GM19025 (cell line): ENCODE measurements around the gene STARD7.
"Not testable (repeated sequence)": the region's sequence is repeated elsewhere in the genome, so short reads cannot be mapped to it uniquely, and the experiment has no call there.

Source experiments
- ATAC-seq: cut with Tn5 transposase; IDR thresholded peaks from one replicate; pipeline ENCODE4 v1.9.1; 2021; ENCODE audit warnings: mild to moderate bottlenecking, low read depth, moderate library complexity; ENCODE audit not compliant: unreplicated experiment

Gene STARD7

GRCh38 chr2:96236882-96237281, 28.3 kb upstream of the STARD7 start:
- ATAC-seq: no peak

DNA sequence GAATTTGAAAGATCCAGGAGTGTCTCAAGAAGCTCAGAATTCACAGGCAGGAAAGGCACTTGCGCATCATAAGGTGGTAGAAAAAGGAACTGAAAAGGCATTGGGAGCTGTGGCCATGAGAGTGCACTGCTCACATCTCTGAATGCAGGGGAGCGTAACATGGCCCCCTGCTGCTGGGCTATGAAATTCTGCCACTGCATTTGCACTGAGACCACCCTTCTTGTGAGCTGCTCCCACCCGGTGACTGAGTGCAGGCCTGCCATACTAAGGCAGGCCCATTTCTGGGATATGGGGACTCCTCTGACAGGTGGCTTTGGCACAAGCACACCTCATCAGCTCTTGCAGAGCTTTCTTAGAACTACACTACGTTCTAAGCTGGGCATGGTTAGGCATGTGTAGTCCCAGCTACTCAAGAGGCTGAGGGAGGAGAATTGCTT, 25.3 kb upstream of the STARD7 start:
- ATAC-seq: peak; percentile 88

DNA sequence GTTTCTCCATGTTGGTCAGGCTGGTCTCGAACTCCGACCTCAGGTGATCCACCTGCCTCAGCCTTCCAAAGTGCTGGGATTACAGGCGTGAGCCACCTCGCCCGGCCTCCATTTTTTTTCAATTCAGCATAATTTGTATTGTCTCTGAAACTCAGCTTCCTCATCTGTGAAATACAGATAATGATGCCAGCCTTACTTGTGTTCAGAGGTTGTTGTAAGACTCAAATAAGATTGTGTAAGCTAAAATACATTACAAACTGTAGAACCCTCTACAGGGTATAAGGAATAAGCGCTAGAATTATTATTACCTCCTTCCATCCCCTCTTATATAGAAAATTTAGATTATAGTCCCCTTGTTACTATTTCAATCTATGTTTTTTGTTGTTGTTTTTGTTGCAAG, 24.8 kb upstream of the STARD7 start:
- ATAC-seq: no peak

DNA sequence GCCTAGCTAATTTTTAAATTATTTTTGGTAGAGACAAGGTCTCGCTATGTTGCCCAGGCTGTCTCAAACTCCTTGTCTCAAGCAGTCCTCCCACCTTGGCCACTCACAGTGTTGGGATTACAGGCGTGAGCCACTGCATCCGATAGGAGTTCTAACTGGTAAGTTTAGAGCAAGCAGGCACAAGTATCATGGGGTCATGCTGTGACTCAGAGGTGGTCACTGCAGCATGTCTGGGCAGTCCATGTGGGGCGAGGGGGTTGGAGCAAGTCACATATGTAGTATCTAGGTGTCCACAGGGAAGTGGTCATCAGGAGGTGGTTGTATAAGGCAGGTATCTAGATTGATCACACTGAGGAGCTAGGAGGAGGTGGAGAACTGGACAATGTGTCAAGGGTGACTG, 22.7 kb upstream of the STARD7 start:
- ATAC-seq: no peak

DNA sequence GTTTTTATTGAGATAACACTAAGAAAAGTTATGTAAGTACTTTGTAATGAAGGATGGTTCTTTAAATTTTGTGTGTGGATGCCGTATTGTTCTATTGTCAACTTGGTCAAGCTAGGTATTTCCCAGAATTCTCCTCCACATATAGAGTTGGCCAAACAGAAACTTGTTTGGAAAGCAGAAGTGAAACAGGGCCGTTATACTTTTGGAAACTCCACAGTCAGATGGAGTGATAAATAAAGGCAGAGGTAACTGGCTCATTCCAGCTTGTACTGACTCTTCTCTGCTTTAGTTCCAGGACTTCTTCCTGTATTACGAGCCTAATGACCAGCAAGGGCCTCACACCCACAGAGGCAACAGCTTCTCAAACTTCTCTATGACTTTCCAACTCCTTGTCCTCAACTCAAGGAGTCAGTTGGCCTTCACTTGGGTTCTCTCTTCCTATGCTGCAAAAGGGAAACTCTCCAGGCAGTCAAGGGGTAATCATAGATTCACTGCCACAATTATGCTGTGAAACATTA, 16.4 kb upstream of the STARD7 start:
- no peak for ATAC-seq

- ATAC-seq: not testable (repeated sequence)
These were observed 12.5 kb upstream of the STARD7 start for GRCh38 chr2:96221106-96221505.

- not testable (repeated sequence) for ATAC-seq
These were observed 11.3 kb upstream of the STARD7 start for GRCh38 chr2:96219959-96220358.

DNA sequence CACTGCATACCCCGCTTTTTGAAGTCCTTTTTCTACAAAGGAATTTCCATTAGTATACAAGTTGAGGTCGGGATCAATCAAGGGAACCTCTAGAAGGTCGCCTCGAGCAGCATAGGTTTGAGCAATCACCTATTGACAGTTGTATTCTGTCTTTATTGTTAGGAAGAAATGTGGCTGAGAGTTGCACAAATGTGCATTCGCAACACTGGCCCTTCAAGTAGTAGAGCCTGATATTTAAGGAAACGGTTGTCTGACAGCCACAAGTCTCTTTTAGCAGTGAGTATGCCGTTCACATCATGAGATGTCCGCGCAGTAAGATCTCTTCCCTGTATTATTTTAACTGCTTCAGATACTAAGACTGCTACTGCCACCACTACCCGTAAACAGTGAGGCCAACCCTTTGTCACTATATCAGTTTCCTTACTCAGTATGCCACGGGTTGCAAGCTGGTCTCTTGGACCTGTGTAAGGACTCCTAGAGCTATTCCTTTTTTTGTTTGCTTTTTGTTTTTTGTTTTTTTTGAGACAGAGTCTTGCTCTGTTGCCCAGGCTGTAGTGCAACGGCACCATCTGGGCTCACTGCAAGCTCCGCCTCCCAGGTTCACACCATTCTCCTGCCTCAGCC, 10.0 kb upstream of the STARD7 start:
- ATAC-seq: no peak

GRCh38 chr2:96214554-96214953, 5.9 kb upstream of the STARD7 start:
- no peak for ATAC-seq

DNA sequence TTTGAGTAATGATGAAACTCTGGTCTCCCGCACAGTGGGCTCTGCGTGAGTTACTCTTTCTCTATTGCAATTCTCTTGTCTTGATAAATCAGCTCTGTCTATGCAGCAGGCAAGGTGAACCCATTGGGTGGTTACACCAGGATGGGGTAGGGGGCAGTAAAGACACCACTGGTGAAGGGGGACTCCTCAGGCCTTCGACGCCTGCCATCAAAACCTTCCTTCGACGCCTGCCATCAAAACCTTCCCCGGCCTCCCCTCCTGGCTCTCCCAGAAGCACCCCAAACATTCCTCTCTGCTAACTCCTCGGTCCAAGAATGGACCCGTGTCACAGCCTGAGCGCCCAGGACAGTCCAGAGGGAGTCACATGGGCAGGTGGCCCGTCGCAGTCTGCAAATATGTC, 4.8 kb upstream of the STARD7 start:
- no peak for ATAC-seq

GRCh38 chr2:96212339-96212738, 3.7 kb upstream of the STARD7 start:
- no peak for ATAC-seq

- ATAC-seq: no peak
These were observed 1.1 kb upstream of the STARD7 start for GRCh38 chr2:96209729-96210085.

DNA sequence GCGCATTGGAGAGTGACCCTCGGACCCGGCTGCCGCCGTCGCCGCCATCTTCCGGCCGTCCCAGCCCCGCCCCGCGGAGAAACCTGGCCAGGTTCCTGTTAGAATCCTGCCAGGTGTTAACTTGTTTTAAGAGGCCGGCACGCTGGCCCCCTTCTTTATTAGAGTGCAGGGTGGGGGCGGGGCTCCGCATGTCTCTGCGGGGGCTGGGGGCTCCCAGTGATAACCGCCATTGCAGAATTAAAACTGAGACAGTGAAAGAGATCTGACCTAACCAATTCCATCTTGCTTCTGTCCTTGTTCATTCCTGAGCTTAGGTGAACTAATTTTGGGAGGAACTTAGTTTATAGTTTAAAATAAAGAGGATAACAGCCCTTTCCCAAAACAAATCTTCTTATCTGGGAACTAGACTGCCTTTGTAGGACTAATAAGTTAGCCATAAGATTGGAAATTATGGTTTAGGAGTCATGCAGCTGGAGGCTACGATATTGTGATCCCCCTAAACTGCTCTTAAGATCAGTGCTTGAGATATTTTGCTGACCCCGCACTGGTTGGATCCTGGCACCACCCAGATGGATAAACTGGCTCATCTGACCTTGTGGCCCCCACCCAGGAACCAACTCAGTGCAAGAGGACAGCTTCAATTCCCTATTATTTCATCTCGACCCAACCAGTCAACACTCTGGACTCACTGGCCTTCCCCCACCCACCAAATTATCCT, 543 bp upstream of the STARD7 start:
- no peak for ATAC-seq

DNA sequence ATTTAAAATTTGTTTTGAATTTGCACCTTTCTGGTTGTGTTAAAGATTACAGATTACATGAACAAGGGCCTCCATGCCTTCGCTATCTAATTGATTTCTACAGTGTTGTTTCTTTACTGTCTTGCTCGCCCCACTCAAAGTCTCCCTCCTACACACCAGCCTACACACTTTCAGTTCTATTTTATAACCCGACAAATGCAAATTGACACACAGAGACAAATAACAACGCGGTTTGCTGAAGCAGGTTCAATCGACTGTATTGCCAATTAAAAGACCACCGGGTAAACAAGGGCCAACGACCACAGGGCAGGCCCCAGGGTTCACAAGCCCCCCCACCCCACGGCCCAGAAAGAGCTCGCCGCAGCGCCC, 869 bp downstream of the STARD7 start:
- no peak for ATAC-seq

- ATAC-seq: no peak
These were observed 1.4 kb downstream of the STARD7 start for GRCh38 chr2:96207073-96207773.

GRCh38 chr2:96205888-96206287, 2.7 kb downstream of the STARD7 start:
- ATAC-seq: no peak

DNA sequence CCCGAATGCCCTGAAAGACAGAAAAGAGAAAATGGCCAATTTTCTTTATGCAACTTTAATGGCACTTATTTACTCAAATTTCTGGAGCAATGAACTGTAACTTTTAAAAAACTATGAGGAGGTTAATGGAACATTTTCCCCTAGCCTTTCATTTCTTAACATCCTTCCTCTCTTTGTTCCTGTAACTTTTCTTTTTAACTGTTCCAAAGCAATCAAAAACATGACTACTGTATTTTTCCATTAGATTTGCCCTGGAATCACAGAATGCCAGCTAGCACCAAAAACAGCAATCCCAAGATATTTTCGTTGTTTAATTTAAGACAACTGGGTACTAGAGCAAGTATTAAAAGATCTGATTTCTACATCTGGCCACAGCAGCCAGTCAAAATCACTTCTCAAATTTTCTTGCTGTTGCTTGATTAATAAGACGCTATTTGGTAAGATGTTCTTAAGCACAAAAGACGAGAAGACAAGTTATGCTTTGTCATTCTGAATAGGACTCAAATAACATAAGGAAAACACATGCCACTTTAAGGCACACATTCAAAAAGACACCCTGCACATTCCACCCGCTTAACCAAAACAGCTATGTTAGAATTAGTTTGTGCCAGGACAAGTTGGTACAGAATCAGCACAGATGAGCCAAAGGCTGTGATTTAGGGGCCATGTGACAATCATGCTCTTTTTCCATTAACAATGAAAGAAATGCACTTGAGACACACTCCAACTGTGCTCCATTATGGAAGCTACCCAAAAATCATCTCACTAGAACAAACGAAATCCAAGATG, 3.6 kb downstream of the STARD7 start:
- ATAC-seq: no peak

DNA sequence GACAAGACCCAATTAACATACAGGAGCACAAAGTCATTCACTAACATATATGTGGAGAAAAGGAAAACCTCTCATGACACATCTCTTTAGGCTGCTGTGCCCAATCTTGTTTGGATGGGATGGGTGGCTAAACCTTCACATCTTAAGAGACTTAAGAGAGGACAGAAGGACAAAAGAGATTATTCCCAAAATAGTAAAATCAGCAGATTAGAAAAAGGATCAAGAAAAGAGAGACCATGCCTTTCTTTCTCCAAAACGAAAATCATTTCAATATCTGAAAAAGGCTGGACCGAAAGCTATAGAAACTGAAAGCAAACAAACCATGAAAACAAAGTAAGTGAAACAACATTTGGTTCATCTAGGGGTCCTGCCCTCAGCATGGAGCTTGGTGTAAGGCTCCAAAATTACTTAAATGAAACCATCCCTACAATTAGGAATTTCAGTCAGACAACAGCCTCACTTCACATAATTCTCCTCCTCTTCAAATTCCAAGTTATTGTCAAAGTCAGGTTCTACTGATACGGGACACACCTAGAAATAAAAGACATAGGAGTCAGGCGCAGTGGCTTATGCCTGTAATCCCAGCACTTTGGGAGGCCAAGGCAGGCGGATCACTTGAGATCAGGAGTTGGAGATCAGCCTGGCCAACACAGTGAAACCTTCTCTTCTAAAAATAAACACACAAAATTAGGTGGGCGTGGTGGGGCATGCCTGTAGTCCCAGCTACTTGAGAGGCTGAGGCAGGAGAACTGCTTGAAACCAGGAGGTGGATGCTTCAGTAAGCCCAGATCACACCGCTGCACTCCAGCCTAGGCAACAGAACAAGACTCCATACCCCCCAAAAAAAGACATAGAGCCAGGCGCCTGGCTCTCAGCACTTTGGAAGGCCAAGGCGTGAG, 5.2 kb downstream of the STARD7 start:
- ATAC-seq: no peak

- no peak for ATAC-seq
These were observed 6.3 kb downstream of the STARD7 start for GRCh38 chr2:96202152-96202854.
